NAMALWA (cell line): ENCODE data around the gene LRRC8C.
"Not testable (repeated sequence)": the region's sequence is repeated elsewhere in the genome, so short reads cannot be mapped to it uniquely, and the experiment has no call there.

ENCODE experiments used
- DNase-seq: peaks from one replicate; pipeline ENCODE4 v3.0.0-alpha.2; 2015; ENCODE audit warnings: low spot score

Gene LRRC8C

GRCh38 chr1:89607586-89608318, 25.2 kb upstream of the LRRC8C start:
- DNase-seq = no peak

GRCh38 chr1:89608319-89608983, 24.5 kb upstream of the LRRC8C start:
- no peak for DNase-seq

GRCh38 chr1:89608984-89609725, 23.8 kb upstream of the LRRC8C start:
- no peak for DNase-seq

GRCh38 chr1:89609781-89610456, 23.0 kb upstream of the LRRC8C start:
- DNase-seq = no peak

GRCh38 chr1:89610457-89611011, 22.4 kb upstream of the LRRC8C start:
- no peak for DNase-seq

- no peak for DNase-seq
These were observed 21.2 kb upstream of the LRRC8C start for GRCh38 chr1:89611721-89612120.

GRCh38 chr1:89613928-89614327, 19.0 kb upstream of the LRRC8C start:
- no peak for DNase-seq

- DNase-seq = peak; percentile 57
These were observed 17.0 kb upstream of the LRRC8C start for GRCh38 chr1:89615676-89616598.

GRCh38 chr1:89616844-89617627, 15.9 kb upstream of the LRRC8C start:
- DNase-seq = no peak

GRCh38 chr1:89620664-89621063, 12.3 kb upstream of the LRRC8C start:
- DNase-seq = no peak

- DNase-seq = peak; percentile 31
These were observed 10.0 kb upstream of the LRRC8C start for GRCh38 chr1:89622895-89623294.

- DNase-seq = no peak
These were observed 8.6 kb upstream of the LRRC8C start for GRCh38 chr1:89624314-89624713.

- no peak for DNase-seq
These were observed 8.1 kb upstream of the LRRC8C start for GRCh38 chr1:89624715-89625323.

GRCh38 chr1:89627596-89627962, 5.3 kb upstream of the LRRC8C start:
- DNase-seq = no peak

- DNase-seq = no peak
These were observed 3.8 kb upstream of the LRRC8C start for GRCh38 chr1:89629146-89629545.

- not testable (repeated sequence) for DNase-seq
These were observed 3.3 kb upstream of the LRRC8C start for GRCh38 chr1:89629600-89629999.

- peak; percentile 16 for DNase-seq
These were observed 2.9 kb upstream of the LRRC8C start for GRCh38 chr1:89630048-89630447.

- DNase-seq = no peak
These were observed 884 bp upstream of the LRRC8C start for GRCh38 chr1:89631816-89632656.

GRCh38 chr1:89633248-89633799, 404 bp downstream of the LRRC8C start:
- peak; percentile 66 for DNase-seq
